Epithelial cell of esophagus (primary cell): ENCODE data around the gene ZDHHC14.

ENCODE experiments used
- DNase-seq: peaks from one replicate; pipeline ENCODE4 v3.0.0; 2010; ENCODE audit warnings: low read depth
- H3K4me3 ChIP-seq: 2 replicates; pipeline ENCODE4 v1.5.1; 2011; ENCODE audit warnings: mild to moderate bottlenecking, low read length, control low read depth
- CTCF ChIP-seq: IDR thresholded peaks from 2 replicates; pipeline ENCODE4 v1.5.1; 2011; ENCODE audit warnings: low read depth, mild to moderate bottlenecking, low read length, control low read depth, inconsistent platforms; ENCODE audit not compliant: insufficient read depth; ENCODE audit errors: missing control alignments

Gene ZDHHC14

GRCh38 chr6:157432231-157432891 is 51.4 kb downstream of the ZDHHC14 start:
- H3K4me3 ChIP-seq: no peak overlapping the region
- DNase-seq: peak; percentile 19
- no peak for TF ChIP-seq CTCF

- no peak overlapping the region for H3K4me3 ChIP-seq
- no peak for TF ChIP-seq CTCF
These were observed 51.9 kb downstream of the ZDHHC14 start for GRCh38 chr6:157432892-157433265.

GRCh38 chr6:157433678-157434081 is 52.7 kb downstream of the ZDHHC14 start:
- H3K4me3 ChIP-seq: no peak overlapping the region
- no peak for TF ChIP-seq CTCF
- DNase-seq: no peak

More at GRCh38 chr6:157432892-157433265, 51.9 kb downstream of the ZDHHC14 start:
- no peak for DNase-seq

GRCh38 chr6:157434349-157435033 is 53.5 kb downstream of the ZDHHC14 start:
- TF ChIP-seq CTCF: no peak
- no peak for DNase-seq

GRCh38 chr6:157436219-157436943 is 55.4 kb downstream of the ZDHHC14 start:
- no peak for DNase-seq
- no peak for TF ChIP-seq CTCF

More at GRCh38 chr6:157434349-157435033, 53.5 kb downstream of the ZDHHC14 start:
- H3K4me3 ChIP-seq: no peak overlapping the region

GRCh38 chr6:157436944-157437336 is 56.0 kb downstream of the ZDHHC14 start:
- no peak for TF ChIP-seq CTCF
- no peak for DNase-seq
- no peak overlapping the region for H3K4me3 ChIP-seq

More at GRCh38 chr6:157436219-157436943, 55.4 kb downstream of the ZDHHC14 start:
- H3K4me3 ChIP-seq: no peak overlapping the region
